Right lobe of liver (tissue), 4 donors: ENCODE data around the gene OTOGL.

ENCODE experiments used
- POLR2A ChIP-seq: fragments of 450-650 bp; IDR thresholded peaks from one replicate; pipeline ENCODE4 v1.6.1; 2017; ENCODE audit warnings: antibody characterized with exemption, mild to moderate bottlenecking
- TF ChIP-seq, protein P1 (sequence below), 4 donors: fragments of 200-600 bp in 3 of 4; fragments of 450-650 bp in 1 of 4; IDR thresholded peaks; one replicate each; pipeline versions ENCODE4 v1.5.1 to v1.8.0; 2016 to 2022; ENCODE audit warnings: antibody characterized with exemption in 4 of 4, mild to moderate bottlenecking in 2 of 4
- donor health status: DM: no; HTN: no; CAD: no.
- donor health status: DM: no; HTN: no; CAD: no.
- donor health status: DM: no; HTN: yes; CAD: no.

DNA sequence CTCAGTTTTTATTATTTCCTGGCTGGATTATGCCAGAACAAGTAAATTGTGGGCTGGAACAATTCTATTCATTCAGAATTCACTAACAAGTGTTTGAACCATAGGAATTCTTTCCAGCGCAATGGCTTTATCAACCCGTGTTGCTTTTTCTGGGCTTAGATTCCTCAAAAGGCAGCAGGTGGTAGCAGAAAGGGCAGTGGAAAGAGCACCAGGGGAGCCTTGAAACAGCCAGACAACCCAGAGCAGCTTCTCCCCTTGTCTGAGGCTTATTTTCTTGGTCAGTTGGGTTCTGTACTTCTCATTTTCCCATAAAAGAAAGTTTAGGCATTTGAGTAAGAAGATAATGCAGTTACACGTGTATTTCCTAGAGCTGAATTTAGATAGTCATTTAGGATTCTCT is 130.7 kb downstream of the OTOGL start:
- TF ChIP-seq, protein P1, sequence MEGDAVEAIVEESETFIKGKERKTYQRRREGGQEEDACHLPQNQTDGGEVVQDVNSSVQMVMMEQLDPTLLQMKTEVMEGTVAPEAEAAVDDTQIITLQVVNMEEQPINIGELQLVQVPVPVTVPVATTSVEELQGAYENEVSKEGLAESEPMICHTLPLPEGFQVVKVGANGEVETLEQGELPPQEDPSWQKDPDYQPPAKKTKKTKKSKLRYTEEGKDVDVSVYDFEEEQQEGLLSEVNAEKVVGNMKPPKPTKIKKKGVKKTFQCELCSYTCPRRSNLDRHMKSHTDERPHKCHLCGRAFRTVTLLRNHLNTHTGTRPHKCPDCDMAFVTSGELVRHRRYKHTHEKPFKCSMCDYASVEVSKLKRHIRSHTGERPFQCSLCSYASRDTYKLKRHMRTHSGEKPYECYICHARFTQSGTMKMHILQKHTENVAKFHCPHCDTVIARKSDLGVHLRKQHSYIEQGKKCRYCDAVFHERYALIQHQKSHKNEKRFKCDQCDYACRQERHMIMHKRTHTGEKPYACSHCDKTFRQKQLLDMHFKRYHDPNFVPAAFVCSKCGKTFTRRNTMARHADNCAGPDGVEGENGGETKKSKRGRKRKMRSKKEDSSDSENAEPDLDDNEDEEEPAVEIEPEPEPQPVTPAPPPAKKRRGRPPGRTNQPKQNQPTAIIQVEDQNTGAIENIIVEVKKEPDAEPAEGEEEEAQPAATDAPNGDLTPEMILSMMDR (IDR thresholded peaks at IDR 0.05): no peak
- no peak for TF ChIP-seq POLR2A
